Stimulated activated CD4-positive, alpha-beta T cell treated with anti-CD3 and anti-CD28 coated beads, TNF-alpha, amount 100 ng/mL, for 24 hours (primary cell): ENCODE data around the gene ZC3HAV1.
A peak's percentile ranks its signal among the peaks of the same experiment; 100 is the strongest.

ENCODE experiments used
- DNase-seq, 3 experiments: peaks; one replicate each; pipeline ENCODE4 v3.0.0-alpha.2; 2020; ENCODE audit warnings: low read depth in 3 of 3

The ZC3HAV1 gene

GRCh38 chr7:139023076-139023475 is 86.4 kb downstream of the ZC3HAV1 start:
- DNase-seq = no peak

GRCh38 chr7:139022286-139022685 is 87.2 kb downstream of the ZC3HAV1 start:
- DNase-seq = no peak

- DNase-seq = no peak
Observed at GRCh38 chr7:139018910-139019309, 90.6 kb downstream of the ZC3HAV1 start.

GRCh38 chr7:139016931-139017511 is 92.5 kb downstream of the ZC3HAV1 start:
- DNase-seq = peak; percentile 27 to 40 (median 38)

- no peak for DNase-seq
Observed at GRCh38 chr7:139011373-139011772, 98.1 kb downstream of the ZC3HAV1 start.

- DNase-seq = no peak
Observed at GRCh38 chr7:139004321-139005090, 105.0 kb downstream of the ZC3HAV1 start.

GRCh38 chr7:138999414-138999813 is 110.1 kb downstream of the ZC3HAV1 start:
- no peak for DNase-seq
